Ishikawa (cell line): ENCODE measurements around the gene UNC119.

Experiments used
- CEBPB ChIP-seq: IDR thresholded peaks from 2 replicates; pipeline ENCODE4 v1.6.1; 2012
- CREB1 ChIP-seq: IDR thresholded peaks from 2 replicates; pipeline ENCODE4 v1.6.1; 2012; ENCODE audit warnings: low read depth
- EGR1 ChIP-seq: IDR thresholded peaks from 2 replicates; pipeline ENCODE4 v1.6.1; 2012
- EP300 ChIP-seq: IDR thresholded peaks from 2 replicates; pipeline ENCODE4 v1.6.1; 2012; ENCODE audit warnings: borderline replicate concordance
- FOXM1 ChIP-seq: IDR thresholded peaks from 2 replicates; pipeline ENCODE4 v1.6.1; 2012; ENCODE audit warnings: low read depth, borderline replicate concordance
- MAX ChIP-seq: IDR thresholded peaks from 2 replicates; pipeline ENCODE4 v1.6.1; 2012
- NFIC ChIP-seq: IDR thresholded peaks from 2 replicates; pipeline ENCODE4 v1.6.1; 2012
- RAD21 ChIP-seq: IDR thresholded peaks from 2 replicates; pipeline ENCODE4 v1.6.1; 2012; ENCODE audit warnings: low read depth
- REST ChIP-seq: IDR thresholded peaks from 2 replicates; pipeline ENCODE4 v1.6.1; 2012; ENCODE audit warnings: low read depth, mild to moderate bottlenecking
- TAF1 ChIP-seq: IDR thresholded peaks from 2 replicates; pipeline ENCODE4 v1.6.1; 2012; ENCODE audit warnings: low read depth, mild to moderate bottlenecking
- TCF12 ChIP-seq: IDR thresholded peaks from 2 replicates; pipeline ENCODE4 v1.6.1; 2012; ENCODE audit warnings: low read depth
- TEAD4 ChIP-seq: IDR thresholded peaks from 2 replicates; pipeline ENCODE4 v1.6.1; 2012
- YY1 ChIP-seq: IDR thresholded peaks from 2 replicates; pipeline ENCODE4 v1.6.1; 2012; ENCODE audit warnings: low read depth
- ZBTB7A ChIP-seq: IDR thresholded peaks from 2 replicates; pipeline ENCODE4 v1.6.1; 2012; ENCODE audit warnings: low read depth
- TF ChIP-seq, protein P1 (sequence below): IDR thresholded peaks from 2 replicates; pipeline ENCODE4 v1.6.1; 2012

Gene UNC119

GRCh38 chr17:28547623-28548416, 4.6 kb downstream of the UNC119 start:
- TF ChIP-seq CEBPB (no peak), RAD21 (peak; percentile 51)

GRCh38 chr17:28547096-28547622, 5.3 kb downstream of the UNC119 start:
- no peak for TF ChIP-seq MAX
- TF ChIP-seq YY1 = no peak
- no peak for TF ChIP-seq FOXM1
- no peak for TF ChIP-seq EGR1
- no peak for TF ChIP-seq CEBPB
- TF ChIP-seq REST = no peak
- no peak for TF ChIP-seq CREB1

- no peak for TF ChIP-seq TAF1
- TF ChIP-seq, protein P1, sequence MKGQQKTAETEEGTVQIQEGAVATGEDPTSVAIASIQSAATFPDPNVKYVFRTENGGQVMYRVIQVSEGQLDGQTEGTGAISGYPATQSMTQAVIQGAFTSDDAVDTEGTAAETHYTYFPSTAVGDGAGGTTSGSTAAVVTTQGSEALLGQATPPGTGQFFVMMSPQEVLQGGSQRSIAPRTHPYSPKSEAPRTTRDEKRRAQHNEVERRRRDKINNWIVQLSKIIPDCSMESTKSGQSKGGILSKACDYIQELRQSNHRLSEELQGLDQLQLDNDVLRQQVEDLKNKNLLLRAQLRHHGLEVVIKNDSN = no peak
- TF ChIP-seq NFIC = no peak
- TF ChIP-seq FOXM1 = no peak
- no peak for TF ChIP-seq EP300
- TF ChIP-seq ZBTB7A = no peak
- TF ChIP-seq MAX = no peak
- no peak for TF ChIP-seq CREB1
- TF ChIP-seq EGR1 = no peak
- TF ChIP-seq TEAD4 = no peak
- TF ChIP-seq CEBPB = no peak
- no peak for TF ChIP-seq REST
- TF ChIP-seq YY1 = no peak
- no peak for TF ChIP-seq TCF12
- TF ChIP-seq RAD21 = no peak
Measured at GRCh38 chr17:28545787-28546415, 6.5 kb downstream of the UNC119 start.

GRCh38 chr17:28545141-28545503, 7.3 kb downstream of the UNC119 start:
- TF ChIP-seq, protein P1 = no peak
- no peak for TF ChIP-seq FOXM1
- TF ChIP-seq EGR1 = no peak
- no peak for TF ChIP-seq TCF12
- no peak for TF ChIP-seq EP300
- no peak for TF ChIP-seq REST
- no peak for TF ChIP-seq TEAD4
- no peak for TF ChIP-seq MAX
- TF ChIP-seq YY1 = no peak
- no peak for TF ChIP-seq CREB1
- no peak for TF ChIP-seq RAD21
- no peak for TF ChIP-seq CEBPB
- TF ChIP-seq NFIC = no peak
- TF ChIP-seq ZBTB7A = no peak
- no peak for TF ChIP-seq TAF1
